ENCODE measurements around the gene RBM20.

- no peak for TF ChIP-seq GATA2 (IDR thresholded peaks at IDR 0.05; ENCODE audit: low read depth, low read length)
- TF ChIP-seq GATA3 (IDR thresholded peaks at IDR 0.05; ENCODE audit: low read depth, low read length), result no peak
These were observed 1.7 kb upstream of the RBM20 start for GRCh38 chr10:110642204-110643034.
